ENCODE measurements around the gene LSM7. TPM values are rescaled to one million over a fixed set of nuclear protein-coding genes. Genes with fewer than 3 reads are reported as not detected.

LSM7 gene
- total RNA-seq, 2 donors from 2014 or later: 99.0 to 185 TPM

GRCh38 chr19:2330255-2330631 lies 1.9 kb upstream of the LSM7 start:
- H3K27me3 ChIP-seq: no peaks in the 10 kb centered on the region
- peaks cover 24% of the 10 kb centered on the region for H3K4me1 ChIP-seq
- DNase-seq: peak; percentile 32
- H3K9me3 ChIP-seq: no peaks in the 10 kb centered on the region
- intact Hi-C loops (cut with DNase I): loop anchor here (5.0 kb wide), 1 partner anchor 62 kb away; no protein-coding TSS in a partner anchor
- peak overlapping the region; percentile 61 to 98 for H3K9ac ChIP-seq (ENCODE audit: low read depth in 2 of 2, low read length in 2 of 2)
- TF ChIP-seq, protein P1, sequence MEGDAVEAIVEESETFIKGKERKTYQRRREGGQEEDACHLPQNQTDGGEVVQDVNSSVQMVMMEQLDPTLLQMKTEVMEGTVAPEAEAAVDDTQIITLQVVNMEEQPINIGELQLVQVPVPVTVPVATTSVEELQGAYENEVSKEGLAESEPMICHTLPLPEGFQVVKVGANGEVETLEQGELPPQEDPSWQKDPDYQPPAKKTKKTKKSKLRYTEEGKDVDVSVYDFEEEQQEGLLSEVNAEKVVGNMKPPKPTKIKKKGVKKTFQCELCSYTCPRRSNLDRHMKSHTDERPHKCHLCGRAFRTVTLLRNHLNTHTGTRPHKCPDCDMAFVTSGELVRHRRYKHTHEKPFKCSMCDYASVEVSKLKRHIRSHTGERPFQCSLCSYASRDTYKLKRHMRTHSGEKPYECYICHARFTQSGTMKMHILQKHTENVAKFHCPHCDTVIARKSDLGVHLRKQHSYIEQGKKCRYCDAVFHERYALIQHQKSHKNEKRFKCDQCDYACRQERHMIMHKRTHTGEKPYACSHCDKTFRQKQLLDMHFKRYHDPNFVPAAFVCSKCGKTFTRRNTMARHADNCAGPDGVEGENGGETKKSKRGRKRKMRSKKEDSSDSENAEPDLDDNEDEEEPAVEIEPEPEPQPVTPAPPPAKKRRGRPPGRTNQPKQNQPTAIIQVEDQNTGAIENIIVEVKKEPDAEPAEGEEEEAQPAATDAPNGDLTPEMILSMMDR (IDR thresholded peaks at IDR 0.05): no peak
- peak overlapping the region; percentile 92 for H3K27ac ChIP-seq
- peak overlapping the region; percentile 12 for H3K4me3 ChIP-seq
- no peaks in the 10 kb centered on the region for H3K36me3 ChIP-seq

- peak; percentile 36 for DNase-seq
- Histone ChIP-seq H3K36me3 (no peaks in the 10 kb centered on the region), H3K9ac (ENCODE audit: low read depth in 2 of 2, low read length in 2 of 2) (peak overlapping the region; percentile 86 to 98), H3K4me3 (peak overlapping the region; percentile 91), H3K9me3 (no peaks in the 10 kb centered on the region), H3K4me1 (peaks cover 24% of the 10 kb centered on the region), H3K27me3 (no peaks in the 10 kb centered on the region), H3K27ac (peak overlapping the region; percentile 92)
- TF ChIP-seq, protein P1 (IDR thresholded peaks at IDR 0.05): no peak
- intact Hi-C loops (cut with DNase I): no loop called here
These were observed 1.1 kb upstream of the LSM7 start for GRCh38 chr19:2329501-2329916.

GRCh38 chr19:2329149-2329478 lies 728 bp upstream of the LSM7 start:
- H3K4me1 ChIP-seq: peaks cover 24% of the 10 kb centered on the region
- TF ChIP-seq, protein P1 (IDR thresholded peaks at IDR 0.05): no peak
- no peak for DNase-seq
- H3K27ac ChIP-seq: peak overlapping the region; percentile 92
- no peaks in the 10 kb centered on the region for H3K27me3 ChIP-seq
- no peaks in the 10 kb centered on the region for H3K9me3 ChIP-seq
- H3K9ac ChIP-seq (ENCODE audit: low read depth in 2 of 2, low read length in 2 of 2): peak overlapping the region; percentile 86 to 98
- H3K4me3 ChIP-seq: peak overlapping the region; percentile 91
- intact Hi-C loops (cut with DNase I): no loop called here
- H3K36me3 ChIP-seq: no peaks in the 10 kb centered on the region

GRCh38 chr19:2327773-2328400 lies 499 bp downstream of the LSM7 start:
- no peaks in the 10 kb centered on the region for H3K9me3 ChIP-seq
- TF ChIP-seq, protein P1 (IDR thresholded peaks at IDR 0.05): no peak
- no peaks in the 10 kb centered on the region for H3K27me3 ChIP-seq
- intact Hi-C loops (cut with DNase I): no loop called here
- H3K4me3 ChIP-seq: peak overlapping the region; percentile 91
- H3K4me1 ChIP-seq: peaks cover 17% of the 10 kb centered on the region
- peak overlapping the region; percentile 77 to 98 for H3K9ac ChIP-seq (ENCODE audit: low read depth in 2 of 2, low read length in 2 of 2)
- DNase-seq: peak; percentile 80
- H3K27ac ChIP-seq: peak overlapping the region; percentile 92
- H3K36me3 ChIP-seq: no peaks in the 10 kb centered on the region

GRCh38 chr19:2326699-2327360 lies 1.6 kb downstream of the LSM7 start:
- no peak overlapping the region for H3K27ac ChIP-seq
- H3K4me1 ChIP-seq: peaks cover 10% of the 10 kb centered on the region
- TF ChIP-seq, protein P1 (IDR thresholded peaks at IDR 0.05): no peak
- no peak overlapping the region for H3K9ac ChIP-seq (ENCODE audit: low read depth in 2 of 2, low read length in 2 of 2)
- H3K4me3 ChIP-seq: no peak overlapping the region
- DNase-seq: no peak
- no peaks in the 10 kb centered on the region for H3K27me3 ChIP-seq
- intact Hi-C loops (cut with DNase I): no loop called here
- H3K9me3 ChIP-seq: no peaks in the 10 kb centered on the region
- no peaks in the 10 kb centered on the region for H3K36me3 ChIP-seq

All from colonic mucosa (tissue), 4 donors.